Panc1 (cell line): ENCODE measurements around the gene MAGEC3. TPM values are rescaled to one million over a fixed set of nuclear protein-coding genes. Genes with fewer than 3 reads are reported as not detected.
"Not testable (repeated sequence)": the region's sequence is repeated elsewhere in the genome, so short reads cannot be mapped to it uniquely, and the experiment has no call there.

Experiments
- ATAC-seq: fragments of 200-7000 bp; cut with Tn5 transposase; 2 replicates; pipeline ENCODE4 v1.9.1; 2020; ENCODE audit warnings: mild to moderate bottlenecking, moderate library complexity
- BruUV-seq: library from RNA; stranded (reverse); fragments of 400-500 nt; replicated peaks from 2 replicates; lab custom pipeline; 2021; lab: Mats Ljungman, UMichigan
- CTCF ChIA-PET: fragments of 300-600 bp; sonication (Branson Sonifier 250); formaldehyde crosslinking; loops from one replicate; lab custom pipeline; 2022; ENCODE audit warnings: antibody characterized with exemption; lab: Charles Lee
- POLR2A ChIA-PET: fragments of 300-600 bp; sonication (Branson Sonifier 250); formaldehyde crosslinking; loops from one replicate; lab custom pipeline; 2022; ENCODE audit warnings: antibody characterized with exemption; lab: Charles Lee
- DNase-seq: peaks from one replicate; pipeline ENCODE4 v3.0.0-alpha.2; 2010; ENCODE audit warnings: low read depth, low spot score
- H3K27ac ChIP-seq: 2 replicates; pipeline ENCODE4 v1.5.1; 2011; ENCODE audit warnings: mild to moderate bottlenecking, low read length, inconsistent platforms
- H3K27me3 ChIP-seq: fragments of 200-500 bp; sonication (Bioruptor generic); 2 replicates; pipeline ENCODE4 v1.6.0; 2014; ENCODE audit warnings: low read length, inconsistent platforms; ENCODE audit not compliant: control insufficient read depth, insufficient read depth
- H3K36me3 ChIP-seq: fragments of 200-500 bp; sonication (Bioruptor generic); 2 replicates; pipeline ENCODE4 v1.5.1; 2014; ENCODE audit warnings: inconsistent platforms, mild to moderate bottlenecking, low read length, moderate library complexity; ENCODE audit not compliant: control insufficient read depth, insufficient read depth
- H3K4me1 ChIP-seq: 2 replicates; pipeline ENCODE4 v1.5.1; 2011; ENCODE audit warnings: inconsistent platforms, mild to moderate bottlenecking, low read length, moderate library complexity; ENCODE audit not compliant: control insufficient read depth, insufficient read depth
- H3K4me3 ChIP-seq, 2 experiments: 2 replicates each; pipeline ENCODE4 v1.5.1; 2011 to 2012; ENCODE audit warnings: low read depth in 2 of 2, low read length in 2 of 2, mild to moderate bottlenecking in 2 of 2, inconsistent platforms in 1 of 2, moderate library complexity in 1 of 2
- H3K9me3 ChIP-seq: fragments of 200-500 bp; sonication (Bioruptor generic); 2 replicates; pipeline ENCODE4 v1.5.1; 2014; ENCODE audit warnings: low read depth, mild to moderate bottlenecking, inconsistent platforms, low read length, moderate library complexity; ENCODE audit not compliant: control insufficient read depth, insufficient read depth
- POLR2AphosphoS5 ChIP-seq: IDR thresholded peaks from 2 replicates; pipeline ENCODE4 v1.6.1; 2012; ENCODE audit warnings: mild to moderate bottlenecking, low read depth, low read length, moderate library complexity
- SIN3A ChIP-seq: IDR thresholded peaks from 2 replicates; pipeline ENCODE4 v1.6.1; 2012; ENCODE audit warnings: low read depth, mild to moderate bottlenecking, low read length, moderate library complexity, borderline replicate concordance; ENCODE audit not compliant: insufficient read depth
- TCF7L2 ChIP-seq: IDR thresholded peaks from 2 replicates; pipeline ENCODE4 v1.6.1; 2011; ENCODE audit warnings: mild to moderate bottlenecking, low read depth, low read length, inconsistent platforms
- in situ Hi-C: cut with HindIII; loops from 2 replicates; pipeline ENCODE4 v1.10.0; 2016; ENCODE audit warnings: low sequenced_read_pairs, low pct_unique_long_range_greater_than_20kb
- intact Hi-C: fragments of 100-400 bp; cut with micrococcal nuclease; formaldehyde crosslinking; loops from one replicate; pipeline ENCODE4 v1.10.0; 2022; ENCODE audit not compliant: unreplicated experiment
- total RNA-seq: library from RNA; stranded (reverse); gene quantifications from one replicate; pipeline ENCODE4 v1.2.1, GENCODE V29; 2021; ENCODE audit not compliant: unreplicated experiment
- TF ChIP-seq, protein P1 (sequence below), 2 experiments: IDR thresholded peaks; 2 replicates each; pipeline ENCODE4 v1.6.1; 2011 to 2012; ENCODE audit warnings: low read depth in 2 of 2, control low read depth in 1 of 2, low read length in 1 of 2, mild to moderate bottlenecking in 1 of 2, moderate library complexity in 1 of 2; ENCODE audit not compliant: insufficient read depth in 1 of 2
- TF ChIP-seq, protein P2 (sequence below): fragments of 450-650 bp; IDR thresholded peaks from 2 replicates; pipeline ENCODE4 v1.5.1; 2017; ENCODE audit warnings: mild to moderate bottlenecking

The MAGEC3 gene
- total RNA-seq, 1 experiment from 2014 or later, result not detected

- ATAC-seq, result no peak
- CTCF ChIA-PET, result no interaction called here
Measured at GRCh38 chrX:141879616-141880015, 41.5 kb downstream of the MAGEC3 start.

DNA sequence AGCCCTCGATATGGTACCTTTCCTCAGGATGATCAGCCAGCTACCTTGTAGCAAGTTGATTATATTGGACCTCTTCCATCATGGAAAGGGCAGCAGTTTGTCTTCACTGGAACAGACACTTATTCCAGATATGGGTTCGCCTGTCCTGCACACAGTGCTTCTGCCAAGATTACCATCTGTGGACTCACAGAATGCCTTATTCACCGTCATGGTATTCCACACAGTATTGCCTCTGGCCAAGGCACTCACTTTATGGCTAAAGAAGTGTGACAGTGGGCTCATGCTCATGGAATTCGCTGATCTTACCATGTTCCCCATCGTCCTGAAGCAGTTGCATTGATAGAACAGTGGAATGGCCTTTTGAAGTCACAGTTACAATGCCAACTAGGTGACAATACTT, 50.7 kb downstream of the MAGEC3 start:
- intact Hi-C loops, POLR2A ChIA-PET, BruUV-seq, ATAC-seq, H3K4me1 ChIP-seq, H3K27me3 ChIP-seq, CTCF ChIA-PET, H3K36me3 ChIP-seq, H3K4me3 ChIP-seq, DNase-seq, H3K27ac ChIP-seq, in situ Hi-C loops, H3K9me3 ChIP-seq: not testable (repeated sequence)

More at GRCh38 chrX:141879616-141880015, 41.5 kb downstream of the MAGEC3 start:
- intact Hi-C loops, result no loop called here
- no peak overlapping the region for H3K4me3 ChIP-seq
- in situ Hi-C loops, result no loop called here
- TF ChIP-seq TCF7L2 (no peak), POLR2AphosphoS5 (no peak), SIN3A (no peak)
- TF ChIP-seq, protein P1, sequence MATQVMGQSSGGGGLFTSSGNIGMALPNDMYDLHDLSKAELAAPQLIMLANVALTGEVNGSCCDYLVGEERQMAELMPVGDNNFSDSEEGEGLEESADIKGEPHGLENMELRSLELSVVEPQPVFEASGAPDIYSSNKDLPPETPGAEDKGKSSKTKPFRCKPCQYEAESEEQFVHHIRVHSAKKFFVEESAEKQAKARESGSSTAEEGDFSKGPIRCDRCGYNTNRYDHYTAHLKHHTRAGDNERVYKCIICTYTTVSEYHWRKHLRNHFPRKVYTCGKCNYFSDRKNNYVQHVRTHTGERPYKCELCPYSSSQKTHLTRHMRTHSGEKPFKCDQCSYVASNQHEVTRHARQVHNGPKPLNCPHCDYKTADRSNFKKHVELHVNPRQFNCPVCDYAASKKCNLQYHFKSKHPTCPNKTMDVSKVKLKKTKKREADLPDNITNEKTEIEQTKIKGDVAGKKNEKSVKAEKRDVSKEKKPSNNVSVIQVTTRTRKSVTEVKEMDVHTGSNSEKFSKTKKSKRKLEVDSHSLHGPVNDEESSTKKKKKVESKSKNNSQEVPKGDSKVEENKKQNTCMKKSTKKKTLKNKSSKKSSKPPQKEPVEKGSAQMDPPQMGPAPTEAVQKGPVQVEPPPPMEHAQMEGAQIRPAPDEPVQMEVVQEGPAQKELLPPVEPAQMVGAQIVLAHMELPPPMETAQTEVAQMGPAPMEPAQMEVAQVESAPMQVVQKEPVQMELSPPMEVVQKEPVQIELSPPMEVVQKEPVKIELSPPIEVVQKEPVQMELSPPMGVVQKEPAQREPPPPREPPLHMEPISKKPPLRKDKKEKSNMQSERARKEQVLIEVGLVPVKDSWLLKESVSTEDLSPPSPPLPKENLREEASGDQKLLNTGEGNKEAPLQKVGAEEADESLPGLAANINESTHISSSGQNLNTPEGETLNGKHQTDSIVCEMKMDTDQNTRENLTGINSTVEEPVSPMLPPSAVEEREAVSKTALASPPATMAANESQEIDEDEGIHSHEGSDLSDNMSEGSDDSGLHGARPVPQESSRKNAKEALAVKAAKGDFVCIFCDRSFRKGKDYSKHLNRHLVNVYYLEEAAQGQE (IDR thresholded peaks at IDR 0.05; ENCODE audit: insufficient read depth in 1 of 2, low read depth in 2 of 2, low read length in 1 of 2), result no peak
- TF ChIP-seq, protein P2, sequence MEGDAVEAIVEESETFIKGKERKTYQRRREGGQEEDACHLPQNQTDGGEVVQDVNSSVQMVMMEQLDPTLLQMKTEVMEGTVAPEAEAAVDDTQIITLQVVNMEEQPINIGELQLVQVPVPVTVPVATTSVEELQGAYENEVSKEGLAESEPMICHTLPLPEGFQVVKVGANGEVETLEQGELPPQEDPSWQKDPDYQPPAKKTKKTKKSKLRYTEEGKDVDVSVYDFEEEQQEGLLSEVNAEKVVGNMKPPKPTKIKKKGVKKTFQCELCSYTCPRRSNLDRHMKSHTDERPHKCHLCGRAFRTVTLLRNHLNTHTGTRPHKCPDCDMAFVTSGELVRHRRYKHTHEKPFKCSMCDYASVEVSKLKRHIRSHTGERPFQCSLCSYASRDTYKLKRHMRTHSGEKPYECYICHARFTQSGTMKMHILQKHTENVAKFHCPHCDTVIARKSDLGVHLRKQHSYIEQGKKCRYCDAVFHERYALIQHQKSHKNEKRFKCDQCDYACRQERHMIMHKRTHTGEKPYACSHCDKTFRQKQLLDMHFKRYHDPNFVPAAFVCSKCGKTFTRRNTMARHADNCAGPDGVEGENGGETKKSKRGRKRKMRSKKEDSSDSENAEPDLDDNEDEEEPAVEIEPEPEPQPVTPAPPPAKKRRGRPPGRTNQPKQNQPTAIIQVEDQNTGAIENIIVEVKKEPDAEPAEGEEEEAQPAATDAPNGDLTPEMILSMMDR, result no peak
- H3K27me3 ChIP-seq, result no peaks in the 10 kb centered on the region
- H3K9me3 ChIP-seq, result no peaks in the 10 kb centered on the region
- DNase-seq, result no peak
- no peaks in the 10 kb centered on the region for H3K4me1 ChIP-seq
- H3K27ac ChIP-seq, result no peak overlapping the region
- BruUV-seq, result no TSS peak
- POLR2A ChIA-PET, result no interaction called here
- H3K36me3 ChIP-seq, result no peaks in the 10 kb centered on the region

- POLR2A ChIA-PET, result no interaction called here
- intact Hi-C loops, result no loop called here
Measured at GRCh38 chrX:141894733-141895132, 56.6 kb downstream of the MAGEC3 start.

More at GRCh38 chrX:141894733-141895132, 56.6 kb downstream of the MAGEC3 start:
- Histone ChIP-seq H3K27me3 (no peaks in the 10 kb centered on the region), H3K36me3 (no peaks in the 10 kb centered on the region), H3K4me3 (no peak overlapping the region), H3K27ac (no peak overlapping the region), H3K9me3 (no peaks in the 10 kb centered on the region), H3K4me1 (no peaks in the 10 kb centered on the region)
- in situ Hi-C loops, result no loop called here
- TF ChIP-seq TCF7L2 (no peak), POLR2AphosphoS5 (no peak), SIN3A (no peak)
- TF ChIP-seq, protein P2, result no peak
- TF ChIP-seq, protein P1 (IDR thresholded peaks at IDR 0.05; ENCODE audit: insufficient read depth in 1 of 2, low read depth in 2 of 2, low read length in 1 of 2), result no peak
- CTCF ChIA-PET, result no interaction called here
- DNase-seq, result no peak
- ATAC-seq, result no peak
- no TSS peak for BruUV-seq
